ENCODE measurements around the gene WDR72.

Gene WDR72

GRCh38 chr15:53670701-53671100 is 88.8 kb downstream of the WDR72 start:
- ChIA-PET CTCF (no interaction called here), POLR2A (no interaction called here)

GRCh38 chr15:53665930-53666329 is 93.5 kb downstream of the WDR72 start:
- TF ChIP-seq ELF4 (IDR thresholded peaks at IDR 0.05) (no peak), SUZ12 (IDR thresholded peaks at IDR 0.05) (no peak), FOXK2 (IDR thresholded peaks at IDR 0.05) (no peak), CTBP1 (IDR thresholded peaks at IDR 0.05; ENCODE audit: borderline replicate concordance) (no peak), BHLHE40 (IDR thresholded peaks at IDR 0.05; ENCODE audit: borderline replicate concordance) (no peak), PKNOX1 (IDR thresholded peaks at IDR 0.05) (no peak), ARNT (IDR thresholded peaks at IDR 0.05) (no peak), FOXM1 (IDR thresholded peaks at IDR 0.05; ENCODE audit: borderline replicate concordance) (no peak), NFRKB (IDR thresholded peaks at IDR 0.05) (no peak), SP1 (IDR thresholded peaks at IDR 0.05) (no peak)
- ChIA-PET POLR2A (no interaction called here), CTCF (no interaction called here)
- DNase-seq (ENCODE audit: extremely low spot score), result no peak

More at GRCh38 chr15:53670701-53671100, 88.8 kb downstream of the WDR72 start:
- TF ChIP-seq NFRKB (IDR thresholded peaks at IDR 0.05) (no peak), LEF1 (IDR thresholded peaks at IDR 0.05; ENCODE audit: borderline replicate concordance) (no peak), ARNT (IDR thresholded peaks at IDR 0.05) (no peak), TARDBP (IDR thresholded peaks at IDR 0.05) (no peak), ZNF384 (IDR thresholded peaks at IDR 0.05) (no peak), FOXM1 (IDR thresholded peaks at IDR 0.05; ENCODE audit: borderline replicate concordance) (no peak), FOXK2 (IDR thresholded peaks at IDR 0.05) (no peak), SP1 (IDR thresholded peaks at IDR 0.05) (no peak), L3MBTL2 (conservative IDR thresholded peaks at IDR 0.05) (no peak)
- no peak for DNase-seq (ENCODE audit: extremely low spot score)

- 0 out of 2 replicates have a peak, but pooled peaks have one; percentile 14 for TF ChIP-seq PKNOX1 (IDR thresholded peaks at IDR 0.05)
- no peak for TF ChIP-seq LEF1 (IDR thresholded peaks at IDR 0.05; ENCODE audit: borderline replicate concordance)
- CTCF ChIA-PET, result no interaction called here
- DNase-seq (ENCODE audit: extremely low spot score), result peak; percentile 7
These were observed 100.5 kb downstream of the WDR72 start for GRCh38 chr15:53658827-53659555.

GRCh38 chr15:53658255-53658654 is 101.2 kb downstream of the WDR72 start:
- ChIA-PET CTCF (no interaction called here), POLR2A (no interaction called here)
- no peak for DNase-seq (ENCODE audit: extremely low spot score)
- no peak for TF ChIP-seq SP1 (IDR thresholded peaks at IDR 0.05)
- TF ChIP-seq BHLHE40 (IDR thresholded peaks at IDR 0.05; ENCODE audit: borderline replicate concordance), result no peak
- TF ChIP-seq TARDBP (IDR thresholded peaks at IDR 0.05), result no peak
- TF ChIP-seq CTBP1 (IDR thresholded peaks at IDR 0.05; ENCODE audit: borderline replicate concordance), result no peak
- TF ChIP-seq FOXA1 (IDR thresholded peaks at IDR 0.05), result no peak
- no peak for TF ChIP-seq FOXK2 (IDR thresholded peaks at IDR 0.05)
- TF ChIP-seq ARNT (IDR thresholded peaks at IDR 0.05), result no peak
- TF ChIP-seq SUZ12 (IDR thresholded peaks at IDR 0.05), result no peak
- TF ChIP-seq ELF4 (IDR thresholded peaks at IDR 0.05), result no peak

More at GRCh38 chr15:53658827-53659555, 100.5 kb downstream of the WDR72 start:
- POLR2A ChIA-PET, result no interaction called here

DNA sequence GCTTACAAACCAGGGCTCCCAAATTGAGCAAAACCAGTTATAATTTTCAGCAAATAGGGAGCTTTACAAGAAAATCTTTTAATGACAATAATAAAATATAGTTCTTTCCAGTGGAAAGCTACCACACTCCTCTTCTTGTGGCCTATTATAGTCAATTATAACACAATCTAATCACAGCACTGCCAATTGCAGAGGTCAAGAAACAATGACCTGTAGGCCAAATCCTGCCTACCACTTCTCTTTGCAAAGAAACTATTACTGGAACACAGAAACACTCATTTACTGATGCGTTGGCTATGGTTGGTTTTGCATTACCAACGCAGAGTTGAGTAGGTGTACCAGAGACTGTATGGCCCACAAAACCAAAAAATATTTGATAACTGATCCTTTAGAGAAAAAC is 110.5 kb downstream of the WDR72 start:
- CTCF ChIA-PET, result no interaction called here

DNA sequence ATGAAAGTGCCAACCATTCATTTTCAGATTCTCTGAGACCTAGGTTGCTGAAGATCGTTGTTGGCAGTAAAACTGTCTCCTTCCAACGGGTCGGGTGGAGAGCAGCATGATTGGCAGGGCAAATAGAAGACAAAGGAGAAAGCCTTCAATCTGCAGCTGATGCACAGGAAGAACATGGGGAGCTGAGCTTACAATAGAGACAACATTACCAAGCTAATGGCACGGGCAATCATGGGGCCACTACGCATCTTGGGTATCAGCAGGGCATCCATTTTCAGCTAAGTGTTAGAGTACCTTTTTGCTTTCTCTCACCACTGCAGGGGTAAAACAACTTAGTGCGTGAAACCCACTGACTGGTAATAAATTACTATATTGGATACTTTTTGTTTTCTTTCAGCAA is 114.8 kb downstream of the WDR72 start:
- no peak for TF ChIP-seq ELF4 (IDR thresholded peaks at IDR 0.05)
- 0 out of 2 replicates have a peak, but pooled peaks have one; percentile 5 for TF ChIP-seq PKNOX1 (IDR thresholded peaks at IDR 0.05)
- ChIA-PET CTCF (no interaction called here), POLR2A (no interaction called here)
- DNase-seq (ENCODE audit: extremely low spot score), result no peak

More for the DNA sequence above, 110.5 kb downstream of the WDR72 start:
- POLR2A ChIA-PET, result no interaction called here
- TF ChIP-seq CTBP1 (IDR thresholded peaks at IDR 0.05; ENCODE audit: borderline replicate concordance) (no peak), ELF4 (IDR thresholded peaks at IDR 0.05) (no peak), NFRKB (IDR thresholded peaks at IDR 0.05) (no peak), ZNF384 (IDR thresholded peaks at IDR 0.05) (no peak), FOXK2 (IDR thresholded peaks at IDR 0.05) (no peak), ARNT (IDR thresholded peaks at IDR 0.05) (no peak)
- no peak for DNase-seq (ENCODE audit: extremely low spot score)

- POLR2A ChIA-PET, result no interaction called here
- no peak for TF ChIP-seq FOXA1 (IDR thresholded peaks at IDR 0.05)
- no peak for TF ChIP-seq ARNT (IDR thresholded peaks at IDR 0.05)
- TF ChIP-seq LEF1 (IDR thresholded peaks at IDR 0.05; ENCODE audit: borderline replicate concordance), result no peak
- no peak for TF ChIP-seq FOXK2 (IDR thresholded peaks at IDR 0.05)
- no peak for TF ChIP-seq NFRKB (IDR thresholded peaks at IDR 0.05)
- no peak for TF ChIP-seq CTBP1 (IDR thresholded peaks at IDR 0.05; ENCODE audit: borderline replicate concordance)
- no peak for TF ChIP-seq PKNOX1 (IDR thresholded peaks at IDR 0.05)
- TF ChIP-seq ZNF384 (IDR thresholded peaks at IDR 0.05), result no peak
- TF ChIP-seq BHLHE40 (IDR thresholded peaks at IDR 0.05; ENCODE audit: borderline replicate concordance), result no peak
- no peak for TF ChIP-seq SP1 (IDR thresholded peaks at IDR 0.05)
- TF ChIP-seq FOXM1 (IDR thresholded peaks at IDR 0.05; ENCODE audit: borderline replicate concordance), result no peak
- TF ChIP-seq HDGF (IDR thresholded peaks at IDR 0.05; ENCODE audit: borderline replicate concordance), result no peak
- TF ChIP-seq L3MBTL2 (conservative IDR thresholded peaks at IDR 0.05), result no peak
- TF ChIP-seq SUZ12 (IDR thresholded peaks at IDR 0.05), result no peak
- TF ChIP-seq ELF4 (IDR thresholded peaks at IDR 0.05), result no peak
- no peak for TF ChIP-seq TARDBP (IDR thresholded peaks at IDR 0.05)
- CTCF ChIA-PET, result no interaction called here
- no peak for DNase-seq (ENCODE audit: extremely low spot score)
These were observed 124.9 kb downstream of the WDR72 start for GRCh38 chr15:53634517-53635106.
